KMS-11 (cell line): ENCODE data around the gene BSDC1.

Experiments
- H2AFZ ChIP-seq: fragments of 200-600 bp; sonication (generic); 2 replicates; pipeline ENCODE4 v1.6.1; 2016; ENCODE audit warnings: antibody characterized with exemption, mixed run types, low read depth
- H3K27ac ChIP-seq: fragments of 200-600 bp; sonication (generic); 2 replicates; pipeline ENCODE4 v1.6.1; 2016; ENCODE audit warnings: mild to moderate bottlenecking, mixed run types
- H3K27me3 ChIP-seq: fragments of 200-600 bp; sonication (generic); 2 replicates; pipeline ENCODE4 v1.6.1; 2017; ENCODE audit warnings: mild to moderate bottlenecking, low read depth, mixed run types, moderate library complexity; ENCODE audit not compliant: insufficient read depth
- H3K36me3 ChIP-seq: fragments of 200-600 bp; sonication (generic); 2 replicates; pipeline ENCODE4 v1.6.1; 2017; ENCODE audit warnings: mild to moderate bottlenecking, mixed run types; ENCODE audit not compliant: insufficient read depth
- H3K4me1 ChIP-seq: fragments of 200-600 bp; sonication (generic); 2 replicates; pipeline ENCODE4 v1.6.1; 2016; ENCODE audit warnings: mild to moderate bottlenecking, low read depth, mixed run types; ENCODE audit not compliant: poor library complexity, severe bottlenecking
- H3K4me2 ChIP-seq: fragments of 200-600 bp; sonication (generic); 2 replicates; pipeline ENCODE4 v1.7.0; 2016; ENCODE audit warnings: mild to moderate bottlenecking, mixed run types
- H3K4me3 ChIP-seq: fragments of 200-600 bp; sonication (generic); IDR thresholded peaks from 2 replicates; pipeline ENCODE4 v1.6.1; 2017; ENCODE audit warnings: low read depth, low read length, mixed read lengths; ENCODE audit not compliant: insufficient read depth
- H3K79me2 ChIP-seq: fragments of 200-600 bp; sonication (generic); 2 replicates; pipeline ENCODE4 v1.6.1; 2016; ENCODE audit warnings: low read depth, mixed run types; ENCODE audit not compliant: insufficient read depth
- H3K9ac ChIP-seq: fragments of 200-600 bp; sonication (generic); 2 replicates; pipeline ENCODE4 v1.6.1; 2016; ENCODE audit warnings: mild to moderate bottlenecking, mixed run types
- H4K20me1 ChIP-seq: fragments of 200-600 bp; sonication (generic); 2 replicates; pipeline ENCODE4 v1.6.1; 2016; ENCODE audit warnings: mild to moderate bottlenecking, mixed run types; ENCODE audit not compliant: insufficient read depth
- CTCF ChIP-seq: fragments of 200-600 bp; sonication (generic); conservative IDR thresholded peaks from 2 replicates; pipeline ENCODE4 v1.6.1; 2017; ENCODE audit warnings: low read depth, mild to moderate bottlenecking, antibody characterized with exemption, low read length, moderate library complexity, mixed read lengths

Gene BSDC1

DNA sequence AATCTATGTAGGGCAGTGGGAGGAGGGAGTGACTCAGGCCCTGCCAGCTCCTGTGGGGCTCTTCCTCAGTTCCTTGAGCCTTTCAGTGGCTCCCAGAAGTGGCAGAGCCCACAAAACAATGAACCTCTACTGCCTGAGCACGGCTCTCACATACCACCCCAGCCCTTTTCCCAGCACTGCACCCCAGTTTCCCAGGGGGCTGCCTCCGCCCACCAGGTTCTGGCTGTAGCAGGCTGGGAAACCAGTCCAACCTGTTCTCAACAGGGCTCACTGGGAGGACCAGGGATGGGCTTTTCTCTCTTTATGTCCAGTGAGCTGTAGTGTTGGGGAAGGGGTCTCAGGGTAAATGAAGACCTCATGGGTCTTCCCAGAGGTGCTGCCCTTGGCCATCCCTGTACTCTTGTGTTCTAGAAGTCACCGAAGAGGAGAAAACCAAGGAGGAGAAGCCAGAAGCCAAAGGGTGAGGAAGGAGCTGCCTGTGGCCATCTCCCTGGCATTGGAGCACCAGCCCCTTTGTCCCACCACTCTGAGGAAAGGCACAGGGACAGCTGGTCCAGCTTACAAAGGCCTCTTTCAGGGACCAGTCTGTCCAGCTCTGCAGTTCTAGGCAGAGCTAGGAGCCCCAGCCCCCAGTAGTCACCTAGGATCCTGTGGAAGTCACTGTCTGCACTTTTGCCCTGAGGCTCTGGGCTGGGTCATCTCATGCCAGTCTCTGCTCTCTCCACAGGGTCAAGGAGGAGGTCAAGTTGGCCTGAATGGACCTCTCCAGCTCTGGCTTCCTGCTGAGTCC is 61.8 kb downstream of the BSDC1 start:
- H3K27me3 ChIP-seq = no peaks in the 10 kb centered on the region
- no peak overlapping the region for H3K9ac ChIP-seq
- no peaks in the 10 kb centered on the region for H4K20me1 ChIP-seq
- H2AFZ ChIP-seq = no peak overlapping the region
- H3K4me1 ChIP-seq = peaks cover 40% of the 10 kb centered on the region
- H3K4me3 ChIP-seq = no peak overlapping the region
- no peaks in the 10 kb centered on the region for H3K79me2 ChIP-seq
- no peak for TF ChIP-seq CTCF
- no peak overlapping the region for H3K4me2 ChIP-seq
- H3K27ac ChIP-seq = no peak overlapping the region
- H3K36me3 ChIP-seq = no peaks in the 10 kb centered on the region; the same call in 1 of the 2 replicates

- peaks cover 31% of the 10 kb centered on the region for H3K4me1 ChIP-seq
- no peak overlapping the region for H3K4me2 ChIP-seq
- no peak for TF ChIP-seq CTCF
- no peaks in the 10 kb centered on the region for H3K27me3 ChIP-seq
- no peaks in the 10 kb centered on the region for H3K79me2 ChIP-seq
- H3K27ac ChIP-seq = no peak overlapping the region
- H3K4me3 ChIP-seq = no peak overlapping the region
- H3K9ac ChIP-seq = no peak overlapping the region
- no peaks in the 10 kb centered on the region; the same call in 1 of the 2 replicates for H3K36me3 ChIP-seq
- no peak overlapping the region for H2AFZ ChIP-seq
- H4K20me1 ChIP-seq = no peaks in the 10 kb centered on the region
Observed at GRCh38 chr1:32331549-32331948, 62.7 kb downstream of the BSDC1 start.

DNA sequence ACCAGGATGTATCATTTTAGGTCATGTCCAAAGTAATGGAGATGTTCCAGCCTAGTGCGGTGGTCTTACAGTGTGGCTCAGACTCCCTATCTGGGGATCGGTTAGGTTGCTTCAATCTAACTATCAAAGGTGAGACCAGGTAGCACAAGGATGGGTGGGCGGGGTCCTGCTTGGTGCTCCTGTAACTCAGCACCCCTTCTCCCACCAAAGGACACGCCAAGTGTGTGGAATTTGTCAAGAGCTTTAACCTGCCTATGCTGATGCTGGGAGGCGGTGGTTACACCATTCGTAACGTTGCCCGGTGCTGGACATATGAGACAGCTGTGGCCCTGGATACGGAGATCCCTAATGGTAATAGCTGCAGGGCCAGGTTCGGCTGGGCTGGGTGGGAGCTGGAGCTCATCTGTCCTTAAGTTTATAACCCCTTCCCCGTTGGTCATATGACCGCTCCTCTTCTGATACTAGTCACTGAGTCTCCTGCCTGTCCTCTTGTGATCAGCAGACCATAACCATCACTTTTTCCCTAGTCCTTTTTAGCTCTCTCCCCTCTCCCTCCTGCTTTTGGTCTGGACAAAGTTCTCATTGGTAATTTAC is 63.6 kb downstream of the BSDC1 start:
- no peaks in the 10 kb centered on the region for H4K20me1 ChIP-seq
- no peak overlapping the region for H2AFZ ChIP-seq
- peaks cover 27% of the 10 kb centered on the region for H3K4me1 ChIP-seq
- no peaks in the 10 kb centered on the region for H3K79me2 ChIP-seq
- no peak overlapping the region for H3K4me3 ChIP-seq
- H3K36me3 ChIP-seq = no peaks in the 10 kb centered on the region; the same call in 1 of the 2 replicates
- H3K27ac ChIP-seq = no peak overlapping the region
- no peaks in the 10 kb centered on the region for H3K27me3 ChIP-seq
- TF ChIP-seq CTCF = no peak
- H3K9ac ChIP-seq = no peak overlapping the region
- no peak overlapping the region for H3K4me2 ChIP-seq

DNA sequence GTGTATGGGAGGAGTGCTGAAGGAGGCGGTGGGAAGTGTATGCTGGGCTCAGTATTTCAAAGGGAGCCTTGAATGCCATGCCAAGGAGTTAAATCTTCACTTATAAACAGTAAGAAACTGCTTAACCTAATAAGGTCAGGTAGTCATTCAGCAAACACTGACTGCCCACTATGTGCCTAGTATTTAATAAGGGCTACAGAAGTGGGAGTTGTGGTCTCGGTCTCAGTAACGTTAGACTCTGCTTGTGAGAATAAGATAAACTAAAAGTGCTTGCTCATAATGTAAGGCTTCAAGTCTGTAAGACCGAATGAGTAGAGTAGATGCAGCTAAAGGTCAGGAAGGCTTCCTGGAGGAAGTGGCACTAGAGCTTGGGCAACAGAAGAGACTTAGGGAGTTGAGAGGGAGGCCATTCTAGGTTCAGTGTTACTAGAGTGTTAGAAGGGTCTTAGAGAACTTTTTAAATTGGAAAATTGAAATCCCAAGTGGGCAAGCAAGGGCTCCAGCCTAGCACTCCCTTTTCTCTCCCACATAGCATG is 64.2 kb downstream of the BSDC1 start:
- Histone ChIP-seq H3K79me2 (no peaks in the 10 kb centered on the region), H3K4me3 (no peak overlapping the region), H4K20me1 (no peaks in the 10 kb centered on the region), H3K27ac (no peak overlapping the region), H3K9ac (no peak overlapping the region), H3K4me2 (no peak overlapping the region), H2AFZ (no peak overlapping the region), H3K27me3 (no peaks in the 10 kb centered on the region), H3K36me3 (no peaks in the 10 kb centered on the region; the same call in 1 of the 2 replicates), H3K4me1 (peaks cover 31% of the 10 kb centered on the region)
- TF ChIP-seq CTCF = no peak
